Heart right ventricle (tissue), 16 donors: ENCODE results near the gene TNFAIP2. TPM values are rescaled to one million over a fixed set of nuclear protein-coding genes. Genes with fewer than 3 reads are reported as not detected.

Experiments
- ATAC-seq, 8 donors: fragments of 200-7000 bp; cut with Tn5 transposase; one replicate each; pipeline ENCODE4 v1.9.1; 2020; ENCODE audit warnings: mild to moderate bottlenecking in 8 of 8, moderate library complexity in 8 of 8, moderate number of reproducible peaks in 1 of 8
- DNase-seq, 2 donors: peaks; one replicate each; pipeline ENCODE4 v3.0.0-alpha.2; 2020
- H3K27ac ChIP-seq, 10 donors: fragments of 200-600 bp; sonication (generic) in 2 of 10; one replicate each; pipeline versions ENCODE4 v1.5.0 to v1.8.0; 2020 to 2022; ENCODE audit warnings: mild to moderate bottlenecking in 3 of 10
- H3K27me3 ChIP-seq, 7 donors: fragments of 200-600 bp; one replicate each; pipeline ENCODE4 v1.8.0; 2021 to 2022; ENCODE audit warnings: mild to moderate bottlenecking in 2 of 7
- H3K36me3 ChIP-seq, 9 donors: fragments of 200-600 bp; sonication (generic) in 1 of 9; one replicate each; pipeline versions ENCODE4 v1.5.0 to v1.8.0; 2020 to 2022; ENCODE audit warnings: mild to moderate bottlenecking in 2 of 9
- H3K4me1 ChIP-seq, 9 donors: fragments of 200-600 bp; sonication (generic) in 1 of 9; one replicate each; pipeline versions ENCODE4 v1.5.0 to v1.8.0; 2020 to 2022; ENCODE audit warnings: mild to moderate bottlenecking in 4 of 9
- H3K4me3 ChIP-seq, 10 donors: fragments of 200-600 bp; sonication (generic) in 2 of 10; one replicate each; pipeline versions ENCODE4 v1.5.0 to v1.8.0; 2020 to 2022; ENCODE audit warnings: mild to moderate bottlenecking in 7 of 10, moderate library complexity in 2 of 10
- H3K9me3 ChIP-seq, 11 donors: fragments of 200-600 bp in 10 of 11; sonication (generic) in 2 of 11; one replicate each; pipeline versions ENCODE4 v1.5.0 to v1.8.0; 2013 to 2022; ENCODE audit warnings: mild to moderate bottlenecking in 2 of 11, control low read depth in 1 of 11, moderate library complexity in 1 of 11
- WGBS, 2 donors: extraction: QIAGEN DNeasy Blood & Tissue Kit; methylation state at CpG; one replicate each; pipeline ENCODE4 v1.1.7; 2013; ENCODE audit warnings: inconsistent platforms in 1 of 2; 5-methylcytosine and 5-hydroxymethylcytosine counted together
- intact Hi-C, 10 donors: fragments of 100-400 bp; cut with DNase I; formaldehyde crosslinking; loops; one replicate each; pipeline versions ENCODE4 v1.11.1 to v1.14.2; 2022
- polyA plus RNA-seq, 2 donors: library from polyadenylated mRNA; stranded (reverse); fragments of 200-250 nt; gene quantifications; one replicate each; pipeline ENCODE4 v1.2.3, GENCODE V29; 2013
- total RNA-seq, 10 donors: library from RNA; stranded (reverse); fragmentation: NEBNext Ultra II Directional in 3 of 10; extraction: Animal tissue kit (Norgen Biotek cat#: 25700) in 3 of 10; gene quantifications; one replicate each; pipeline versions ENCODE4 v1.2.1 to v1.2.4, GENCODE V29; 2021 to 2023
- TF ChIP-seq, protein P1 (sequence below), 9 donors: fragments of 200-600 bp; sonication (generic) in 2 of 9; IDR thresholded peaks; one replicate each; pipeline versions ENCODE4 v1.5.0 to v1.8.0; 2021 to 2022; ENCODE audit warnings: antibody characterized with exemption in 9 of 9, mild to moderate bottlenecking in 5 of 9, moderate library complexity in 1 of 9
- donor health status: Arrhythmogenic right ventricular cardiomyopathy.
- donor health status: ischemic (EF 13 %, LVEDD 7.1; RV severe dilation, severe dysfunction).
- donor health status: healthy with polysubstance abuse.
- donor health status: DM: no; HTN: yes; CAD: no.
- donor health status: DM: no; HTN: no; CAD: no.
- donor health status: ischemic (EF 25% LVEDD 6.9; RV normal size, moderate dysfunction).
- donor health status: ischemic (EF 25% LVEDD 5.7; RV mildly dilated, moderate dysfunction).
- donor health status: healthy.
- donor health status: DM: yes; HTN: yes; CAD: no.
- donor health status: Ischemic cardiomyopathy.
- donor health status: ischemic (EF 35%, LVEDD 5.7; RV mildly dilated, moderate dysfunction).
- donor health status: nonischemic (EF 11% LVEDD 7.7; RV severe dilation, severe dysfunction).
- donor health status: DM: yes; HTN: yes; CAD: no.
- donor health status: PGD.
- donor health status: ischemic (EF 29% LVEDD 5.4; RV normal size, mild dysfunction).
- donor health status: nonischemic (EF 23%, LVEDD 6.1; RV moderate dilation, normal function).

TNFAIP2 gene
- total and polyA plus RNA-seq, 12 donors, result 21.8 to 138 (median 42.0) TPM

DNA sequence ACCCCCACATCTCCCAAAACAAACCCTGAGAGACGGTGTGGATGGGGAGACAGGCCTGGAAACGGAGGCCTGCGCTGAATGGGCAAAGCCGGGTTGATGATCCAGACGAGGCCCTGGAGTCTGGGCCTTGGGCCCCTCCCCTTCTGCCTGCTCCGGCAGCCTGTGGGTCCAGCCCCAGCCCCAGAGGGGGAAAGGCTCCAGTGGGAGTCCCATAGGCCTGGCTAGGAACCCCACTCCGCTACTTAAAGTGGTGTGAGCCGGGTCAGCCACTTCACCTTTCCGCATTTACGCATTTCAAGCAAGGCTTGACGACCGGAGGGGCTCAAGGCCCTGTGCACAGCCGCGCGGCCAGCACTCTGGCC lies 695 bp upstream of the TNFAIP2 start:
- whole genome bisulfite sequencing, 2 donors, result 19 to 27% methylated on average over 15 of the region's 15 CpGs
- Histone ChIP-seq H3K36me3 (peaks cover 0 to 15% (median 0%) of the 10 kb centered on the region in 9 donors), H3K27ac (peak overlapping the region; percentile 64 to 99 (median 97)), H3K4me3 (peak overlapping the region; percentile 56 to 98 (median 88)), H3K27me3 (peaks cover 0 to 6% (median 0%) of the 10 kb centered on the region in 7 donors), H3K9me3 (no peaks in the 10 kb centered on the region), H3K4me1 (peaks cover 27 to 90% (median 75%) of the 10 kb centered on the region in 9 donors)
- intact Hi-C loops, result loop anchor here in 1 of 10 donors (5.0 kb wide), 1 partner anchor 45 kb away; no protein-coding TSS in a partner anchor
- peak in 1 of 2 donors; percentile 34 for DNase-seq
- TF ChIP-seq, protein P1, sequence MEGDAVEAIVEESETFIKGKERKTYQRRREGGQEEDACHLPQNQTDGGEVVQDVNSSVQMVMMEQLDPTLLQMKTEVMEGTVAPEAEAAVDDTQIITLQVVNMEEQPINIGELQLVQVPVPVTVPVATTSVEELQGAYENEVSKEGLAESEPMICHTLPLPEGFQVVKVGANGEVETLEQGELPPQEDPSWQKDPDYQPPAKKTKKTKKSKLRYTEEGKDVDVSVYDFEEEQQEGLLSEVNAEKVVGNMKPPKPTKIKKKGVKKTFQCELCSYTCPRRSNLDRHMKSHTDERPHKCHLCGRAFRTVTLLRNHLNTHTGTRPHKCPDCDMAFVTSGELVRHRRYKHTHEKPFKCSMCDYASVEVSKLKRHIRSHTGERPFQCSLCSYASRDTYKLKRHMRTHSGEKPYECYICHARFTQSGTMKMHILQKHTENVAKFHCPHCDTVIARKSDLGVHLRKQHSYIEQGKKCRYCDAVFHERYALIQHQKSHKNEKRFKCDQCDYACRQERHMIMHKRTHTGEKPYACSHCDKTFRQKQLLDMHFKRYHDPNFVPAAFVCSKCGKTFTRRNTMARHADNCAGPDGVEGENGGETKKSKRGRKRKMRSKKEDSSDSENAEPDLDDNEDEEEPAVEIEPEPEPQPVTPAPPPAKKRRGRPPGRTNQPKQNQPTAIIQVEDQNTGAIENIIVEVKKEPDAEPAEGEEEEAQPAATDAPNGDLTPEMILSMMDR (IDR thresholded peaks at IDR 0.05), result no peak
- peak in 5 of 8 donors; percentile 0 to 13 (median 1) for ATAC-seq

DNA sequence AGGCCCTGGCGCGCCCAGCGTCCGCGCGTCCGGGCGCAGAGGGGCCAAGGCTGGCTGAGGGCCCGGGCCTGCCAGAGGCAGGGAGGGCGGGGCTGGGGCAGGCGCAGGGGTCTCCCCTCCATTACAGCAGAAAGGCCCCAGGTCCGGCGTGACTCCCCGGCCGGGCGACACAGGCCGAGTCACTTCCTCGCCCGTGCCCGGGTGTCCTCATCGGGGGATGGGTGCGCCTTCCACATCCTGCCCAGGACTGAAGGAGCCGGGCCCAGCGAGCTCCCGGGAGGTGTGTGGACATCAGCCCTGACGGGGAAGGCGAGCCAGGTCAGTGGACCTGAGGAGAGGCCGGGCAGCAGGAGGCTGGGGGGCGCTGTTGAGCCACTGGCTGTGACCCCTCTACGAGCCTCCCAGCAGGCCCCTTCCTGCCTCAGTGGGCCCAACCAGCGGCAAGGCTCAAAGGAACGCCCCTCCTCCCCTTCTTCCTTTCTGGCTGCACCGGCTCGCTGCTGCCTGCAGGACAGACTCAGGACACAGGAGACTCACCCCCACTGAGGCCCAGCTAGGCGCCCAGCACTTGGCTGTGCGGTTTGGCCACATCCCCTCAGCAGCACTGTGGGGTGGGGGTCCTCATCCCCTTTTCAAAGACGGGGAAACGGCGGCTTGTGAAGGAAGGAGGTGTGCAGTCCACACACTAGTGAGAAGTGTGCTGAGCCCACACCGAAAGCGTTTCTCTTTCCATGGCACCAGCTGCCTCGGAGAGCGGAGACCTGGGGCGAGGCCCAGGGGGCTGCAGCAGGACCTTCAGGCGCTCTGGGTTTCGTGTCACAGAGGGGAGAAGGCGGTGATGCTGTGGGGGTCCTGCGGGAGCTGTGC lies 606 bp downstream of the TNFAIP2 start:
- intact Hi-C loops, result loop anchor here in 1 of 10 donors (5.0 kb wide), 1 partner anchor 47 kb away; no protein-coding TSS in a partner anchor
- H3K9me3 ChIP-seq, result no peaks in the 10 kb centered on the region
- H3K4me3 ChIP-seq, result peak overlapping the region; percentile 56 to 98 (median 88)
- H3K4me1 ChIP-seq, result peaks cover 37 to 93% (median 77%) of the 10 kb centered on the region in 9 donors
- ATAC-seq, result peak; percentile 8 to 29 (median 16)
- peak overlapping the region; percentile 64 to 99 (median 97) for H3K27ac ChIP-seq
- 21% methylated on average over 44 to 48 of the region's 48 CpGs for WGBS, 2 donors
- peaks cover 0 to 28% (median 0%) of the 10 kb centered on the region in 9 donors for H3K36me3 ChIP-seq
- TF ChIP-seq, protein P1 (IDR thresholded peaks at IDR 0.05), result peak in 8 of 9 donors; percentile 25 to 65 (median 53)
- DNase-seq, result peak; percentile 51 to 72
- H3K27me3 ChIP-seq, result peaks cover 0 to 6% (median 0%) of the 10 kb centered on the region in 7 donors

DNA sequence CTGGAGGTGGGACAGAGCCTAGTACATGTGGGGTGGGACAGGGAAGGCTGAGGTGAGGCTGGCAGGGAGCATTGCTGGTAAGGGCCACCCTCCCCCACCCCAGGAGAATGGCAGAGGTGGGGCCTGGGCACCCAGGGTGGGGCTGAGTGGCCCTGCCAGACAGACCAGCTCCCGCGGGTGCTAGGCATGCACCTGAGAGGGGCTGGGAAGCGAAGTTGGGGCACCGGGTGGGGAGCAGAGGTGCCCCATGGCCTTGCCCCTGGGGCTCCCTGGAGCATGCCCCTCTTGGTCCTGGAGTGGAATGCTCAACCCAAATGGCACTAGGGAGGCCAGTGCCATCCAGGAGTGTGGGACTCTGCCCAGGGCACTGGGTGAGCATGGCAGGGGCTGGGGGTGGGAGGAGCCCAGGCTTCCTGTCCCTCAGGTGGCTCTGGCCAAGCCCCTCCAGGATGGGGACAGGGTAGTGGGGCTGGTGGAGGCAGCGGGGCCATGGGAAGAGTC lies 1.3 kb downstream of the TNFAIP2 start:
- H3K36me3 ChIP-seq, result peaks cover 0 to 35% (median 0%) of the 10 kb centered on the region in 9 donors
- peak overlapping the region in 9 of 10 donors; percentile 56 to 98 (median 86) for H3K4me3 ChIP-seq
- peak overlapping the region in 6 of 10 donors; percentile 3 to 99 (median 96) for H3K27ac ChIP-seq
- DNase-seq (no peak), ATAC-seq (no peak)
- TF ChIP-seq, protein P1 (IDR thresholded peaks at IDR 0.05), result no peak
- peaks cover 0 to 6% (median 0%) of the 10 kb centered on the region in 7 donors for H3K27me3 ChIP-seq
- H3K9me3 ChIP-seq, result no peaks in the 10 kb centered on the region
- WGBS, 2 donors, result 82 to 94% methylated on average over 5 of the region's 5 CpGs
- intact Hi-C loops, result loop anchor here in 1 of 10 donors (5.0 kb wide), 1 partner anchor 47 kb away; no protein-coding TSS in a partner anchor
- H3K4me1 ChIP-seq, result peaks cover 37 to 89% (median 77%) of the 10 kb centered on the region in 9 donors
